OCI-LY1 (cell line): ENCODE measurements around the gene TLL2.

ENCODE experiments used
- CTCF ChIP-seq: fragments of 200-600 bp; sonication (generic), shearing (Covaris generic); IDR thresholded peaks from 2 replicates; pipeline ENCODE4 v1.5.1; 2017; ENCODE audit warnings: mild to moderate bottlenecking, antibody characterized with exemption, low read length, moderate library complexity, mixed read lengths
- EZH2 ChIP-seq: fragments of 200-600 bp; sonication (generic), shearing (Covaris generic); IDR thresholded peaks from 2 replicates; pipeline ENCODE4 v1.8.0; 2017; ENCODE audit warnings: borderline replicate concordance, mixed run types, mild to moderate bottlenecking, antibody characterized with exemption, low read length, moderate library complexity, mixed read lengths

DNA sequence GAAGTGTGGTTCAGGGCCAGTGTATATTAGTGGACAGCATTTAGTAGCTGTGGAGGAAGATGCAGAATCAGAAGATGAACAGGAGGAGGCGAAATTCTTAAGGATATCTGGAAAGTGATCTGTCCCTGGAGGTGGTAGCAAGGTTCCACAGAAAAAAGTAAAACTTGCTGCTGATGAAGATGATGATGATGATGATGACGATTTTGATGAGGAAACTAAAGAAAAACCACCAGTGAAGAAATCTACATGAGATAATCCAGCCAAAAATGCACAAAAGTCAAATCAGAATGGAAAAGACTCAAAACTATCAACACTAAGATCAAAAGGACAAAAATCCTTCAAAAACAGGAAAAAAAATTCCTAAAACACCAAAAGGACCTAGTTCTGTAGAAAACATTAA lies 46.8 kb upstream of the TLL2 start:
- TF ChIP-seq CTCF (no peak), EZH2 (no peak)
